ENCODE results near the gene STXBP6. TPM values are rescaled to one million over a fixed set of nuclear protein-coding genes. Genes with fewer than 3 reads are reported as not detected.

The STXBP6 gene
- total and polyA plus RNA-seq, 2 donors (not counting 3 experiments of a cell fraction or from before 2014, with no cell fraction given), result 0.06 TPM; not detected in 1

- Histone ChIP-seq H3K4me2 (ENCODE audit: insufficient read depth, low read length) (no peak overlapping the region), H4K20me1 (replicated peaks; ENCODE audit: control insufficient read depth, extremely low read depth, insufficient read depth, low read length) (no peaks in the 10 kb centered on the region), H3K27ac (ENCODE audit: insufficient read depth, low read depth, low read length) (no peak overlapping the region), H3K9me1 (replicated peaks; ENCODE audit: control insufficient read depth, extremely low read depth, insufficient read depth, low read length) (no peaks in the 10 kb centered on the region), H3K9me3 (replicated peaks; ENCODE audit: control insufficient read depth, insufficient read depth, low read length) (no peaks in the 10 kb centered on the region), H2AFZ (ENCODE audit: low read depth, low read length) (no peak overlapping the region), H3K4me1 (ENCODE audit: control insufficient read depth, extremely low read depth, insufficient read depth, low read length) (no peaks in the 10 kb centered on the region), H3K9ac (replicated peaks; ENCODE audit: extremely low read depth, insufficient read depth, low read length) (no peak overlapping the region), H3K27me3 (ENCODE audit: control insufficient read depth in 2 of 2, insufficient read depth in 2 of 2, low read length in 2 of 2) (no peaks in the 10 kb centered on the region), H3K4me3 (replicated peaks in 1 of 3; ENCODE audit: insufficient read depth in 1 of 3, low read depth in 1 of 3, low read length in 3 of 3) (no peak overlapping the region), H3K36me3 (ENCODE audit: control insufficient read depth in 2 of 2, extremely low read depth in 1 of 2, insufficient read depth in 2 of 2, low read length in 2 of 2) (no peaks in the 10 kb centered on the region), H3K79me2 (ENCODE audit: control insufficient read depth, insufficient read depth, low read length) (no peaks in the 10 kb centered on the region)
- intact Hi-C loops (cut with micrococcal nuclease) (no loop called here), dilution Hi-C loops (cut with MboI; ENCODE audit: extremely low pct_ligation_motif_present, low sequenced_read_pairs) (no loop called here)
- FAIRE-seq (no peak), DNase-seq (ENCODE audit: low read depth, low spot score) (no peak)
- ChIA-PET POLR2A (no interaction called here), CTCF (no interaction called here)
- BruUV-seq (replicated peaks), result no TSS peak
- TF ChIP-seq GATA2 (IDR thresholded peaks at IDR 0.05; ENCODE audit: insufficient read depth, insufficient read length, low read depth, low read length) (no peak), MAX (IDR thresholded peaks at IDR 0.05; ENCODE audit: insufficient read depth, insufficient read length) (no peak), POLR2A (IDR thresholded peaks at IDR 0.05; ENCODE audit: low read depth, low read length) (no peak), JUN (IDR thresholded peaks at IDR 0.05; ENCODE audit: borderline replicate concordance, insufficient read depth, insufficient read length, low read depth) (no peak), EZH2 (IDR thresholded peaks at IDR 0.05; ENCODE audit: borderline replicate concordance, low read depth, low read length, severe bottlenecking) (no peak), CTCF (IDR thresholded peaks at IDR 0.05; ENCODE audit: extremely low read depth in 1 of 2, insufficient read depth in 1 of 2, low read depth in 1 of 2, low read length in 2 of 2) (no peak), MYC (IDR thresholded peaks at IDR 0.05; ENCODE audit: low read depth, low read length) (no peak), POLR2AphosphoS5 (IDR thresholded peaks at IDR 0.05; ENCODE audit: insufficient read depth, low read depth, low read length) (no peak), FOS (IDR thresholded peaks at IDR 0.05; ENCODE audit: borderline replicate concordance, insufficient read depth, low read length) (no peak)
These were observed 96.9 kb downstream of the STXBP6 start for GRCh38 chr14:24952851-24953666.

Measured in endothelial cell of umbilical vein (primary cell).